GM18517 (cell line): ENCODE results near the gene HOXC5.

ENCODE experiments used
- ATAC-seq: cut with Tn5 transposase; IDR thresholded peaks from one replicate; pipeline ENCODE4 v1.9.1; 2021; ENCODE audit warnings: mild to moderate bottlenecking, moderate library complexity; ENCODE audit not compliant: unreplicated experiment

HOXC5 gene

GRCh38 chr12:54032627-54033100, at the start of gene HOXC5:
Gene HOXC5 (plus strand): TSS chr12:54033050. CDS start chr12:54033123, 73 bp downstream.
- ATAC-seq = no peak

GRCh38 chr12:53983568-53983949, 49.3 kb upstream of the HOXC5 start:
- ATAC-seq = no peak

GRCh38 chr12:53983950-53984572, 48.8 kb upstream of the HOXC5 start:
- ATAC-seq = no peak

- no peak for ATAC-seq
Measured at GRCh38 chr12:53984901-53985691, 47.8 kb upstream of the HOXC5 start, which contains the start of gene HOXC10. Gene HOXC10 (plus strand): TSS chr12:53985146. CDS start chr12:53985260, 114 bp downstream.

GRCh38 chr12:53985692-53985993, 47.2 kb upstream of the HOXC5 start:
- no peak for ATAC-seq

GRCh38 chr12:53985994-53986685, 46.7 kb upstream of the HOXC5 start:
- no peak for ATAC-seq

- no peak for ATAC-seq
Measured at GRCh38 chr12:53986686-53987483, 46.0 kb upstream of the HOXC5 start.

- no peak for ATAC-seq
Measured at GRCh38 chr12:53987787-53988230, 45.0 kb upstream of the HOXC5 start.

- ATAC-seq = no peak
Measured at GRCh38 chr12:53988541-53989226, 44.2 kb upstream of the HOXC5 start.

- ATAC-seq = no peak
Measured at GRCh38 chr12:53989227-53990113, 43.4 kb upstream of the HOXC5 start.

GRCh38 chr12:53990311-53991076, 42.4 kb upstream of the HOXC5 start:
- no peak for ATAC-seq

- no peak for ATAC-seq
Measured at GRCh38 chr12:53991077-53991460, 41.8 kb upstream of the HOXC5 start.

- ATAC-seq = no peak
Measured at GRCh38 chr12:53992377-53992889, 40.4 kb upstream of the HOXC5 start.

GRCh38 chr12:53993162-53994008, 39.5 kb upstream of the HOXC5 start:
- no peak for ATAC-seq

- ATAC-seq = no peak
Measured at GRCh38 chr12:53994009-53994263, 38.9 kb upstream of the HOXC5 start.

GRCh38 chr12:53994264-53995001, 38.4 kb upstream of the HOXC5 start:
- ATAC-seq = no peak

GRCh38 chr12:53995002-53995377, 37.9 kb upstream of the HOXC5 start:
- no peak for ATAC-seq
